BLaER1 treated with 17β-estradiol and CSF1 and Interleukin-3, amounts not matched to agents 10 nM and 100 nM (cell line): ENCODE data around the gene SKI.

ENCODE experiments used
- H3K27ac ChIP-seq, 11 experiments: shearing (Covaris generic); formaldehyde crosslinking; 2 replicates each; pipeline ENCODE4 v1.8.1; 2022
- H3K27me3 ChIP-seq, 11 experiments: shearing (Covaris generic); formaldehyde crosslinking; 2 replicates each; pipeline ENCODE4 v1.8.1; 2022
- H3K36me3 ChIP-seq, 11 experiments: shearing (Covaris generic); formaldehyde crosslinking; 2 replicates each; pipeline ENCODE4 v1.8.1; 2022
- H3K4me1 ChIP-seq, 10 experiments: shearing (Covaris generic); formaldehyde crosslinking; 2 replicates each; pipeline ENCODE4 v1.8.1; 2022
- H3K4me2 ChIP-seq, 11 experiments: shearing (Covaris generic); formaldehyde crosslinking; 2 replicates each; pipeline ENCODE4 v1.8.1; 2022
- H3K4me3 ChIP-seq, 10 experiments: shearing (Covaris generic); formaldehyde crosslinking; 2 replicates each; pipeline ENCODE4 v1.8.1; 2022
- H3K9ac ChIP-seq, 11 experiments: shearing (Covaris generic); formaldehyde crosslinking; 2 replicates each; pipeline ENCODE4 v1.8.1; 2022
- H3K9me3 ChIP-seq, 11 experiments: shearing (Covaris generic); formaldehyde crosslinking; replicated peaks in 1 of 11; 2 replicates each; pipeline ENCODE4 v1.8.1; 2022
- H4K20me1 ChIP-seq, 11 experiments: shearing (Covaris generic); formaldehyde crosslinking; 2 replicates each; pipeline ENCODE4 v1.8.1; 2022
- Cebpa-rat ChIP-seq, 11 experiments: shearing (Covaris generic); IDR thresholded peaks; 2 replicates each; pipeline ENCODE4 v1.8.1; 2022

Gene SKI

DNA sequence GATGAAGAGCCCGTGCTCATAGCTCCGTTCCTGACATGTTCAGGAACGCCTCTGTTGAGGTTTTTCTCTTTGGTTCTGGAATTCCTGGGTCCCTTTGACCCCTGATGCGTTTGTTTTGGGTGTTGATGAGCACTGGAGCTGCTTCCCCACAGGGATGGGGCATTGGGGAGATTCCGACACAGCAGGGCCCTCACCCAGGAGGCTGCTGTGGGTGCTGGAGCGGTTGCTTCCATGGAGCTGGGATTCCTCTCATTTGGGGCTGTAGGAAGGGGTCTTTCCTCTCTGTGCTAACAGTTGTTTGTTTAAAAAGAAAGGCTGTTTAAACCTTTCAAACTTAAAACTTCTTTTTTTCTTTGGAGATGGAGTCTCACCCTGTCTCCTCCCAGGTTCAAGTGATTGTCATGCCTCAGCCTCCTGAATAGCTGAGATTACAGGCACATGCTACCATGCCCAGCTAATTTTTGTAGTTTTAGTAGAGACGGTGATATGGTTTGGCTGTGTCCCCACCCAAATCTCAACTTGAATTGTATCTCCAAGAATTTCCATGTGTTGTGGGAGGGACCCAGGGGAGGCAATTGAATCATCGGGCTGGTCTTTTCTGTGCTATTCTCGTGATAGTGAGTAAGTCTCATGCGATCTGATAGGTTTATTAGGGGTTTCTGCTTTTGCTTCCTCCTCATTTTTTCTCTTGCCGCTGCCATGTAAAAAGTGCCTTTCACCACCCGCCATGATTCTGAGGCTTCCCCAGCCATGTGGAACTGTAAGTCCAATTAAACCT lies 48.9 kb downstream of the SKI start:
- H3K27ac ChIP-seq, result peak overlapping the region in 9 of 11 experiments; percentile 3 to 71 (median 65); a peak in 11 of 22 replicates
- peaks cover 72 to 85% (median 82%) of the 10 kb centered on the region in 10 experiments for H3K4me1 ChIP-seq
- peaks cover 0 to 20% (median 16%) of the 10 kb centered on the region in 11 experiments; a peak in 13 of 22 replicates for H3K9me3 ChIP-seq
- peaks cover 7 to 43% (median 11%) of the 10 kb centered on the region in 11 experiments; a peak in 21 of 22 replicates for H3K36me3 ChIP-seq
- H3K4me2 ChIP-seq, result peak overlapping the region; percentile 86 to 98 (median 96)
- TF ChIP-seq Cebpa-rat (IDR thresholded peaks at IDR 0.05), result no peak
- H3K9ac ChIP-seq, result peak overlapping the region in 4 of 11 experiments; percentile 8 to 73 (median 70); a peak in 6 of 22 replicates
- H4K20me1 ChIP-seq, result peaks cover 72 to 85% (median 84%) of the 10 kb centered on the region in 11 experiments
- H3K4me3 ChIP-seq, result no peak overlapping the region; a peak in 1 of 20 replicates
- H3K27me3 ChIP-seq, result no peaks in the 10 kb centered on the region

DNA sequence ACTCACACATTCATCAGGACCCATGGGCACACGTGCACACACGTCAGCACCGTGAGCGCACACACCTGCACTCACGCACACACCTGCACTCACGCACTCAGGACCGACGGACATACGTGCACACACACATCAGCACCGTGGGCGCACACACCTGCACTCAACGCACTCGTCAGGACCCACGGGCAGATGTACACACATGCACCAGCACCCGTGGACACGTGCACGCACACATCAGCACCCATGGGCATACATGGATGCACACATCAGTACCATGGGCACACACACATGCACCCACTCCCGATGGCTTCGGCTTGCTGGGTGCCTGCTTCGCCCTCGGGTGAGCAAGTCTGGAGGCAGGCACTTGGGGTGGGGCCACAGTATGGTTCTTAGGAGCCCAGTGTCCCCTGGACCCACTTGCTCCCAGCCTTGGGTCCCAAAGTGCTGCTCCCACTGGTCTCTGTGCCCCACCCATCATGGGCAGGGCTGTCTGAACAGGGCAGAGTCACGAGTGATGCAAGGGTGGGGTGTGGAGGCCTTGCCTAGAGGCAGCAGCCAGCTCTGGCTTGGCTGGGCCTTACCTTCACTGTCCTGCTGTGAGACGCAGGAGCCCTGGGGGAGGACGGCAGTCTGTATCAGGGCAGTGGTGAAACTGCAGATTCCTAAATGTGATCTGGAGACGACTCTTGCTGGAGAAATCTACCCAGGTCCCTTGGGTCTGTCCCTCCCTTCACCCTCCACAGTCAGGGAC lies 49.8 kb downstream of the SKI start:
- Histone ChIP-seq H3K4me2 (peak overlapping the region; percentile 73 to 96 (median 93)), H3K9ac (peak overlapping the region; percentile 2 to 74 (median 62); a peak in 12 of 22 replicates), H3K36me3 (peaks cover 7 to 48% (median 17%) of the 10 kb centered on the region in 11 experiments; a peak in 21 of 22 replicates), H3K27me3 (no peaks in the 10 kb centered on the region), H4K20me1 (peaks cover 67 to 83% (median 81%) of the 10 kb centered on the region in 11 experiments), H3K4me3 (peak overlapping the region in 2 of 10 experiments; percentile 18 to 38; a peak in 1 of 20 replicates), H3K9me3 (peaks cover 0 to 20% (median 16%) of the 10 kb centered on the region in 11 experiments; a peak in 13 of 22 replicates), H3K4me1 (peaks cover 67 to 82% (median 76%) of the 10 kb centered on the region in 10 experiments), H3K27ac (peak overlapping the region in 8 of 11 experiments; percentile 19 to 85 (median 77); a peak in 14 of 22 replicates)
- TF ChIP-seq Cebpa-rat (IDR thresholded peaks at IDR 0.05), result no peak

DNA sequence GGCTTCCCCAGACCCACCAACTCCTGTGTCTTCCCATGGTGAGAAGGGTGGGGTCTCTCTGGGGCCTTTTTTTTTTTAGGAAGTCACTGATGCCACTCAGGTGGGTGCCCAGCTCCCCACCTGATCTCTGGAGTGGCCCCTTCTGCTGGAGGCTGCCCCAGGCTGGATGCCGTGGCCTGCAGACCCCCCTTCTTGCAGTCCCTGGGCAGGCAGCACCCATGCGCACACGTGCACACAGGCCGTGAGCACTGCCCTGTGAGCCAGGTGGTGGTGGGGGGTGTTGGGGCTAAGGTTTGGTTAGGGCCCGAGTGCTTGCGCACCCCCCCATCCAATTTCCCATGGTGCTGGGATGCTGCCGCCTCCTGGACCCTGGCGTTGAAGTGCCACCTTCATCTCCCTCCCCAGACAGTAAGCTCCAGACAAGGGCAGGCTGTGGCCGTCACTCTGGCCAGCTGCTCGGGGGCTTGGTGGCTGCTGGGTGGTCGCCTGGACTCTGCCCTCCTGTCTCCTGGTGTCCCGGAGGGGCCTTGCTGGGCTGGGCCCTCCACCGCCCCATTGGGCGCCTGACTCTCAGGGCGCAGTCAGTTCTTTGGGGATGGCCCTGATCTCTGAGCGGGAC lies 50.6 kb downstream of the SKI start:
- H3K36me3 ChIP-seq, result peaks cover 7 to 49% (median 17%) of the 10 kb centered on the region in 11 experiments; a peak in 21 of 22 replicates
- H3K9ac ChIP-seq, result peak overlapping the region; percentile 36 to 74 (median 64); a peak in 19 of 22 replicates
- H3K4me1 ChIP-seq, result peaks cover 64 to 82% (median 72%) of the 10 kb centered on the region in 10 experiments
- H3K4me2 ChIP-seq, result peak overlapping the region; percentile 73 to 96 (median 93)
- peaks cover 0 to 20% (median 16%) of the 10 kb centered on the region in 11 experiments; a peak in 13 of 22 replicates for H3K9me3 ChIP-seq
- peak overlapping the region in 4 of 10 experiments; percentile 8 to 38 (median 28); a peak in 5 of 20 replicates for H3K4me3 ChIP-seq
- H4K20me1 ChIP-seq, result peaks cover 67 to 83% (median 81%) of the 10 kb centered on the region in 11 experiments
- TF ChIP-seq Cebpa-rat (IDR thresholded peaks at IDR 0.05), result no peak
- H3K27ac ChIP-seq, result peak overlapping the region in 10 of 11 experiments; percentile 22 to 85 (median 74); a peak in 18 of 22 replicates
- no peaks in the 10 kb centered on the region for H3K27me3 ChIP-seq

DNA sequence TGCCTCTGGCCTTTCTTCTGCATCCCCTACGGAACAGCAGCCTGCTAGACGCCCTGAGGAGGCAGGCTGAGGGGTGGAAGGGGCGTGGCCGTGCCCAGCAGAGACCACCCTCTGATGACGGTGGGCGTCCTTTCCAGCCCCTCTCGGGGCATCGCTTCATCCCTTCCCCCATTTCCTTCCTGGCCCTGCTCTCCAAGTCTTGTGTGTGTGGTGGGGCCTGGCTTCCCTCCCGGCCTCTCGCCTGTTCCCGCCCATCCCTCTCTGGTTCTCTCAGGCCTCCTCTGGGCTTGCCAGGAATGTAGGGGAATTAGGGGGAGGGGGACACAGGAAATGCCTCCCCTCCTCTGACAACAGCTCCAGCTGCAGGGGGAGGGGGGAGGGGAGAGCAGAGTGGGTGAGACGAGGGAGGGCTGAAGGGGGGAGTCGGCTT lies 51.1 kb downstream of the SKI start:
- no peak for TF ChIP-seq Cebpa-rat (IDR thresholded peaks at IDR 0.05)
- peak overlapping the region; percentile 7 to 74 (median 64); a peak in 19 of 22 replicates for H3K9ac ChIP-seq
- peak overlapping the region; percentile 73 to 96 (median 93) for H3K4me2 ChIP-seq
- peak overlapping the region in 5 of 10 experiments; percentile 8 to 38 (median 28); a peak in 4 of 20 replicates for H3K4me3 ChIP-seq
- peaks cover 7 to 49% (median 17%) of the 10 kb centered on the region in 11 experiments; a peak in 21 of 22 replicates for H3K36me3 ChIP-seq
- H4K20me1 ChIP-seq, result peaks cover 67 to 83% (median 81%) of the 10 kb centered on the region in 11 experiments
- H3K4me1 ChIP-seq, result peaks cover 58 to 81% (median 69%) of the 10 kb centered on the region in 10 experiments
- peak overlapping the region in 10 of 11 experiments; percentile 22 to 85 (median 74); a peak in 18 of 22 replicates for H3K27ac ChIP-seq
- peaks cover 0 to 20% (median 16%) of the 10 kb centered on the region in 11 experiments; a peak in 13 of 22 replicates for H3K9me3 ChIP-seq
- no peaks in the 10 kb centered on the region for H3K27me3 ChIP-seq

DNA sequence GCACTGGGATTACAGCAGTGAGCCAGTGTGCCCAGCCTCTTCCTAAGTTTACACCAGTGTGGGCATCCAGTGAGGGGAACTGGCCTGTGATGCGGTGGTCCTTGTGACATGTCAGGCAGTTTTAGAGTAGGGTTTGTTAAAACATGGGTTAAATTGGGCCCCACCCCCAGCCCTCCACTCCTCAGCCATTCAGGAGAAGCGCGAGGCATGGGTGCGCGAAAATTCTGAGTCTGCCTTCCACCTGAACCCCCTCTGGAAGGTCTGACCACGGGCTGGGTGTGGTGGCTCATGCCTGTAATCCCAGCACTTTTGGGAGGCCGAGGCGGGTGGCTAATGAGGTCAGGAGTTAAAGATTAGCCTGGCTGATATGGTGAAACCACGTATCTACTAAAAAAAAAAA lies 51.7 kb downstream of the SKI start:
- Histone ChIP-seq H3K4me2 (peak overlapping the region; percentile 73 to 96 (median 93)), H3K9me3 (peaks cover 0 to 20% (median 16%) of the 10 kb centered on the region in 11 experiments; a peak in 13 of 22 replicates), H3K4me3 (peak overlapping the region in 4 of 10 experiments; percentile 8 to 38 (median 33); a peak in 4 of 20 replicates), H3K27me3 (no peaks in the 10 kb centered on the region), H3K4me1 (peaks cover 52 to 80% (median 68%) of the 10 kb centered on the region in 10 experiments), H3K36me3 (peaks cover 7 to 53% (median 17%) of the 10 kb centered on the region in 11 experiments; a peak in 21 of 22 replicates), H3K9ac (peak overlapping the region; percentile 7 to 74 (median 64); a peak in 18 of 22 replicates), H3K27ac (peak overlapping the region in 10 of 11 experiments; percentile 22 to 85 (median 74); a peak in 17 of 22 replicates), H4K20me1 (peaks cover 67 to 83% (median 81%) of the 10 kb centered on the region in 11 experiments)
- no peak for TF ChIP-seq Cebpa-rat (IDR thresholded peaks at IDR 0.05)

DNA sequence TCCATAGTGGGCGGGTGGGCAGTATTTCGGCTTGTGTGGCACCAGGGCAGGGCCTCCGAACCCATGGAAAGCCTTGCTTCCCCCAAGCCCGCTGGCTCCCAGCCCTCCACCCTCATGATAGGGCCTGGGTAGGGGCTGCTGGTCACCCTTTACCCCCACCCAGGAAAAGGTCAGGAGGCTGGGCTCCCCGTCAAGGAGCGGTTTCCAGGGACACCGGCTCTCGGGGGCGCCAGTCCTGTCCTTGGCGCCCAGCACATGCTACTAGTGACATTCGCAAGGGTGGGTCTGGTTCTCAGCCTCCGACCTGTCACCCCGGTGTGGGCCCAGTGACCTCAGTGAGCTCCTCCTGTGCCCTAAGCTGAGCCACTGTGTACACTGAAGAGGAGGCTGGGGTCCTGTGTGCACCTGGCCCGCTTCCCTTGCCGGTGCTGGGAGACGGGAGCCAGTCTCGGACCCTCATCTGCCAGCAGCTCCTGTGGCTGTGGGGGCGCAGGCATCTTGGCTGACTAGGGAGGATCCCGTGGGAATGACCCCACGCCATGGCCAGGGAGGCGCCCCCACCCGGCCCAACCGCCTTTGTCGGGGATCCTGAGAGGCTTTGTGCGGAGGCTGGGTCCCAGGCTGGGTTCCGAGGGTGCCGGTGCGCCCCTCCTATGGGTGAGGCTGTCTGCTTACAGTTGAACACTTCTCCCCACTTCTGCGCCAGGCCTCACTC lies 54.6 kb downstream of the SKI start:
- Histone ChIP-seq H3K27me3 (no peaks in the 10 kb centered on the region), H3K4me2 (peak overlapping the region in 4 of 11 experiments; percentile 5 to 48 (median 40); a peak in 8 of 22 replicates), H3K4me3 (no peak overlapping the region), H4K20me1 (peaks cover 65 to 83% (median 80%) of the 10 kb centered on the region in 11 experiments), H3K4me1 (peaks cover 25 to 80% (median 46%) of the 10 kb centered on the region in 10 experiments), H3K9ac (peak overlapping the region in 3 of 11 experiments; percentile 6 to 37 (median 25); a peak in 2 of 22 replicates), H3K36me3 (peaks cover 2 to 41% (median 5%) of the 10 kb centered on the region in 11 experiments; a peak in 21 of 22 replicates), H3K9me3 (peaks cover 0 to 9% (median 5%) of the 10 kb centered on the region in 11 experiments; a peak in 11 of 22 replicates), H3K27ac (peak overlapping the region in 3 of 11 experiments; percentile 25 to 38 (median 26); a peak in 3 of 22 replicates)
- no peak for TF ChIP-seq Cebpa-rat (IDR thresholded peaks at IDR 0.05)
